Gastrocnemius medialis (tissue), 4 donors: ENCODE measurements around the gene CDH2. TPM values are rescaled to one million over a fixed set of nuclear protein-coding genes. Genes with fewer than 3 reads are reported as not detected.

Experiments used
- ATAC-seq, 2 donors: fragments of 150-250 bp; one replicate each; pipeline ENCODE4 v1.9.1; 2016
- DNase-seq, 2 donors: peaks; one replicate each; pipeline ENCODE4 v3.0.0-alpha.2; 2019
- H3K27ac ChIP-seq, 4 donors: fragments of 200-600 bp; sonication (generic); 1 replicate in 1 of 4; 2 replicates in 3 of 4; pipeline ENCODE4 v1.5.1; 2016 to 2018; ENCODE audit warnings: mild to moderate bottlenecking in 2 of 4, moderate library complexity in 1 of 4
- H3K27me3 ChIP-seq, 3 donors: fragments of 200-600 bp; sonication (generic) in 2 of 3; 1 replicate in 1 of 3; 2 replicates in 2 of 3; pipeline versions ENCODE4 v1.5.1 to v1.6.0; 2016 to 2019; ENCODE audit warnings: mild to moderate bottlenecking in 1 of 3, moderate library complexity in 1 of 3
- H3K36me3 ChIP-seq, 2 donors: fragments of 200-600 bp; sonication (generic) in 1 of 2; one replicate each; pipeline ENCODE4 v1.5.1; 2017 to 2018
- H3K4me1 ChIP-seq, 2 donors: fragments of 200-600 bp; sonication (generic) in 1 of 2; one replicate each; pipeline ENCODE4 v1.5.1; 2016 to 2017; ENCODE audit warnings: mild to moderate bottlenecking in 2 of 2
- H3K4me3 ChIP-seq, 4 donors: fragments of 200-600 bp; sonication (generic) in 3 of 4; 1 replicate in 1 of 4; 2 replicates in 3 of 4; pipeline ENCODE4 v1.5.1; 2016 to 2019; ENCODE audit warnings: mild to moderate bottlenecking in 2 of 4
- H3K9me3 ChIP-seq, 3 donors: fragments of 200-600 bp; sonication (generic) in 2 of 3; 1 replicate in 1 of 3; 2 replicates in 2 of 3; pipeline ENCODE4 v1.5.1; 2016 to 2019
- POLR2A ChIP-seq, 2 donors: fragments of 450-650 bp; IDR thresholded peaks; one replicate each; pipeline ENCODE4 v1.6.1; 2017; ENCODE audit warnings: antibody characterized with exemption in 2 of 2, mild to moderate bottlenecking in 2 of 2, moderate library complexity in 2 of 2
- in situ Hi-C, 4 donors: fragments of 200-750 bp; cut with MboI; loops; one replicate each; pipeline versions ENCODE4 v1.15.0 to v1.8.0; 2017; ENCODE audit warnings: low sequenced_read_pairs in 4 of 4
- intact Hi-C: fragments of 100-400 bp; cut with DNase I; formaldehyde crosslinking; loops from one replicate; pipeline ENCODE4 v1.15.1; 2023; ENCODE audit warnings: low total_unique reads
- total RNA-seq, 4 donors: library from RNA; depleted of rRNA; stranded (reverse); fragments of >200 nt; gene quantifications; one replicate each; pipeline versions ENCODE4 v1.1.0 to v1.2.3, GENCODE V29; 2016
- TF ChIP-seq, protein P1 (sequence below), 5 experiments: fragments of 450-650 bp in 3 of 5; fragments of 200-600 bp in 2 of 5; sonication (generic) in 2 of 5; IDR thresholded peaks in 4 of 5; conservative IDR thresholded peaks in 1 of 5; 1 replicate in 4 of 5; 2 replicates in 1 of 5; pipeline ENCODE4 v1.5.1; 2016 to 2019; ENCODE audit warnings: antibody characterized with exemption in 5 of 5, mild to moderate bottlenecking in 3 of 5, moderate library complexity in 3 of 5

CDH2 gene
- total RNA-seq, 4 donors from 2014 or later, result 0.38 to 0.62 (median 0.51) TPM; not detected in 1

DNA sequence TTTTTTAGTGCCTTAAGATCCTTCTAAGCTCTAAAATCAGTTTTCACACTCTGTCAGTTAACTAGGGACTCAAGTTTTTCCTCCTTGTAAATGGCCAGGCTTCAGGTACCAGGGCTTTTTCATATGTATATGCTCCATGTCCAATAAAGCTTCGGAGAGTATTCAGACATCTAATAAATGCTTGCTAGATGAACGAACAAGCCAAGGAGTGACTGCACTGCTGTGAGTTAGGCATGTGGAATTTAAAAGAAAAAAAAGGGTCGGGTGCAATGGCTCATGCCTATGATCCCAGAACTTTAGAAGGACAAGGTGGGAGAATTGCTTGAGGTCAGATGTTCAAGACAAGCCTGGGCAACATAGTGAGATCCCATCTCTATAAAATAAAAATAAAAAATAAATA, 81.9 kb downstream of the CDH2 start:
- Histone ChIP-seq H3K9me3 (no peaks in the 10 kb centered on the region), H3K36me3 (no peaks in the 10 kb centered on the region), H3K27me3 (no peaks in the 10 kb centered on the region), H3K4me1 (no peaks in the 10 kb centered on the region), H3K4me3 (no peak overlapping the region), H3K27ac (no peak overlapping the region)
- no peak for ATAC-seq
- intact Hi-C loops, result no loop called here
- DNase-seq, result no peak
- TF ChIP-seq POLR2A (IDR thresholded peaks at IDR 0.05), result no peak
- TF ChIP-seq, protein P1, sequence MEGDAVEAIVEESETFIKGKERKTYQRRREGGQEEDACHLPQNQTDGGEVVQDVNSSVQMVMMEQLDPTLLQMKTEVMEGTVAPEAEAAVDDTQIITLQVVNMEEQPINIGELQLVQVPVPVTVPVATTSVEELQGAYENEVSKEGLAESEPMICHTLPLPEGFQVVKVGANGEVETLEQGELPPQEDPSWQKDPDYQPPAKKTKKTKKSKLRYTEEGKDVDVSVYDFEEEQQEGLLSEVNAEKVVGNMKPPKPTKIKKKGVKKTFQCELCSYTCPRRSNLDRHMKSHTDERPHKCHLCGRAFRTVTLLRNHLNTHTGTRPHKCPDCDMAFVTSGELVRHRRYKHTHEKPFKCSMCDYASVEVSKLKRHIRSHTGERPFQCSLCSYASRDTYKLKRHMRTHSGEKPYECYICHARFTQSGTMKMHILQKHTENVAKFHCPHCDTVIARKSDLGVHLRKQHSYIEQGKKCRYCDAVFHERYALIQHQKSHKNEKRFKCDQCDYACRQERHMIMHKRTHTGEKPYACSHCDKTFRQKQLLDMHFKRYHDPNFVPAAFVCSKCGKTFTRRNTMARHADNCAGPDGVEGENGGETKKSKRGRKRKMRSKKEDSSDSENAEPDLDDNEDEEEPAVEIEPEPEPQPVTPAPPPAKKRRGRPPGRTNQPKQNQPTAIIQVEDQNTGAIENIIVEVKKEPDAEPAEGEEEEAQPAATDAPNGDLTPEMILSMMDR (IDR thresholded peaks at IDR 0.05 in 4 of 5, conservative IDR thresholded peaks at IDR 0.05 in 1 of 5), result no peak
- in situ Hi-C loops, result no loop called here

DNA sequence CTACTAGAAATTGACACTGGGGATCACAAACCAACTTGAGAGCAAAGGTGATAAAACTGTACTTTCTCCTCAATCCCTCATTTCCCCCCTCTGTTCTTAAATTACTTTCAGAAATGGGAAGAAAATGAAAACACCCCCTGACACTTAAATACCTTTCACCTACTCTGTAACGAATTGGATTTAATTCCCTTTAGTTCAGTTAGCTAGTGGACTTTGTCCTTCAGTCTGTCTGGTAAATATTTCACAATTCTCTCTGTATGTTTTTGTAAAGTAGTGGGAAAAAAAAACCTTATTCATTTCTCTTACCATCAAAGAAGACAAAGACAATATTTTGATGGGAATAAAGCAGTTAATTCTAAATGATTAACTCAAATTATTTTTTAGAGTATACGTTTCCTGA, 85.7 kb downstream of the CDH2 start:
- ATAC-seq (no peak), DNase-seq (no peak)
- Histone ChIP-seq H3K4me1 (no peaks in the 10 kb centered on the region), H3K9me3 (no peaks in the 10 kb centered on the region), H3K27me3 (no peaks in the 10 kb centered on the region), H3K4me3 (no peak overlapping the region), H3K36me3 (no peaks in the 10 kb centered on the region), H3K27ac (no peak overlapping the region)
- in situ Hi-C loops, result no loop called here
- intact Hi-C loops, result no loop called here
- no peak for TF ChIP-seq POLR2A (IDR thresholded peaks at IDR 0.05)
- TF ChIP-seq, protein P1 (IDR thresholded peaks at IDR 0.05 in 4 of 5, conservative IDR thresholded peaks at IDR 0.05 in 1 of 5), result no peak

DNA sequence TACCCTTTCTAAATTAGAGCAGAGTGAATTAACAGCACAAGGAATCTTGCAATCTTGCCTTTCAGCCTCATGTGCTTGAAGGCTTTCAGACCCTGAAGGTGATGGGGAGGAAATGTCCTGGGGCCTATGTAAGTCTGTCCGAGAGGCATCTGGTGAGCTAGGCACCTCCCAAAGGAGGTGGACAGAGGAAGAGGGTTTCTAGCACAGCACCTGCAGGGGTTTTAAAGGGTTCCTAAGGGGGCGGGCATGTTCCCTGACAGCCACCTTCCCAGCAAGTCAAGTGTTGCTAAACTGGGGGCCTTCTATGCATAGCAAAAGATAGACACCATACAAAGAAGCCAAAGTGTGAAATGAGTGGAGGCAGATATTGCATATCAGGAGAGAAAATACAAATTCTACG, 88.5 kb downstream of the CDH2 start:
- DNase-seq, result no peak
- intact Hi-C loops, result no loop called here
- TF ChIP-seq, protein P1 (IDR thresholded peaks at IDR 0.05 in 4 of 5, conservative IDR thresholded peaks at IDR 0.05 in 1 of 5), result no peak
- no peak for TF ChIP-seq POLR2A (IDR thresholded peaks at IDR 0.05)
- no peak overlapping the region for H3K4me3 ChIP-seq
- H3K36me3 ChIP-seq, result no peaks in the 10 kb centered on the region
- no peaks in the 10 kb centered on the region for H3K9me3 ChIP-seq
- no peak for ATAC-seq
- H3K27me3 ChIP-seq, result no peaks in the 10 kb centered on the region
- no peak overlapping the region for H3K27ac ChIP-seq
- in situ Hi-C loops, result no loop called here
- H3K4me1 ChIP-seq, result no peaks in the 10 kb centered on the region

DNA sequence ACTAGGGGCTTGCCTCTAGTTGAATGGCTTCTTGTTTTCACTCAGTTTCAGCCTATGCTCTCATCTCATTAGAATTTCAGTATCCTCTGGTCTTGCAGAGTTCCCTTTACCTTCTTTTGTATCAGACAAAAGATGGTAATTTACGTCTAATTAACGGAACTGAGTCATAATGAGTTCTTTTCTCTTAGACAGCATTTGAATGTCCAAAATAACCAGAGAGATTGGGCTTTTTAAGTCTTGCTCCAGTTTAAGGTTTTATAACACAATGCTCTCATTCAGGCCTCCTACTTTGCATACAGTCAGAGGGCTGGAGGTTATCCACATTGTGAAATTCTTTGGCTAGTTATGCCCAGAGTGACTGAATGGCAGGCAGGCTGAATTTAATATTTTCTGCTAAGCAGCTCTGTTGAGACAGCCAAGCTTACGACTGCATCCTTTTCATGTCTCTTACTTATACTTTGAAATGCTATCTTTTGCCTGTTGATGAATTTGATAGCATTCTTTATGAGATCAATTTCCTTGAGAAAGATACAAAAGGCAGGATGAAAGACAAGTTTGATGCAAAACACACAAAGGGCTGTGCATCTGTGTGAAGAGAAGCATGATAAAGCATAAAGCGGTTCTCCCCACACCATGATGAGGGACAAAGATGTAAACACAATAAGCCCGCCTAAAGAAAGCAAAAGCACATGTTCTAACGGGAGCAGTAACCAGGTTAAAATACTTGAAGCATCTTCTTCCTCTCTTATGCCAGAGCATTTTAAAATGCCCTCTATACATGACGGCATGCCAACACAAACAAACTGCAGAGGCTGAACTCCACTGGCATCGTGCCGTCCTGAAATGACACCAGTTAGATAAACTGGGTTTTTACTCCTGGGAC, 90.0 kb downstream of the CDH2 start:
- Histone ChIP-seq H3K27me3 (no peaks in the 10 kb centered on the region), H3K9me3 (no peaks in the 10 kb centered on the region), H3K4me3 (no peak overlapping the region), H3K27ac (no peak overlapping the region), H3K36me3 (no peaks in the 10 kb centered on the region), H3K4me1 (no peaks in the 10 kb centered on the region)
- TF ChIP-seq, protein P1 (IDR thresholded peaks at IDR 0.05 in 4 of 5, conservative IDR thresholded peaks at IDR 0.05 in 1 of 5), result no peak
- TF ChIP-seq POLR2A (IDR thresholded peaks at IDR 0.05), result no peak
- DNase-seq (no peak), ATAC-seq (no peak)
- in situ Hi-C loops (no loop called here), intact Hi-C loops (no loop called here)
